ENCODE results near the gene WEE1.

WEE1 gene

DNA sequence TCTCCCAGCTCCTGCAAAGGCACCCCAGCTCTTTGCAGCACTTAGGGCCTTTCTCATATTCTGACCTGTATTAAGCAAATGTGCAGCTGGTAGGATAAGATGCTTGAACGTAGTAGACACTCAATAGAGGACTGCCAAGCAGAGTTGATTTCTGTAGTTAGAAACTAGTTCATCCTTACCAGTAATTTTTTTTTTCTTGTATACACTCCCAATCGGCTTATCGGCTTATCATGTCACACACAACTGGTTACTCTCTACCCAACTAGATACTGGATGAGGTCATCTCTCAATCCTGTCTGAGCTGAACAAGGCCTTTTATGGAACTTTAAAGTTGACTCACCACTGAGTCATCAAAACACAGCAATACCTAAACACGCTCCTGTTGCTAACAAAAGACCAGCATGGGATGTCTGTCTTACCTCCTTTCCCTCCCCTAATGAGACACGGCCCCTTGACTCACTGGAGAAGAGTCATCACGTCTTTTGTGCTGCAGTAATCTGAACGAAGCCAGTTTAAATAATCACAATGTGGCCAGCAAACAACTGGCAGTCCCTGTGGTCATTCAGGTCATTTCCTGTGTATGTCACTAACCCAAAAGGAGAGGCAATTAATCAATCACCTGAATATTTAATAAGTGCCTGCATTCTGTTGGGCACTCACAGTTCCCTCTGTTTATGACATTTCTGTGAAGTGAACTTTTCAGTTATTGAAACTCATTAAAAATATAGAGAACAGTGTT is 7.5 kb upstream of the WEE1 start:
- in situ Hi-C loops (cut with MboI; ENCODE audit: low sequenced_read_pairs) = no loop called here

DNA sequence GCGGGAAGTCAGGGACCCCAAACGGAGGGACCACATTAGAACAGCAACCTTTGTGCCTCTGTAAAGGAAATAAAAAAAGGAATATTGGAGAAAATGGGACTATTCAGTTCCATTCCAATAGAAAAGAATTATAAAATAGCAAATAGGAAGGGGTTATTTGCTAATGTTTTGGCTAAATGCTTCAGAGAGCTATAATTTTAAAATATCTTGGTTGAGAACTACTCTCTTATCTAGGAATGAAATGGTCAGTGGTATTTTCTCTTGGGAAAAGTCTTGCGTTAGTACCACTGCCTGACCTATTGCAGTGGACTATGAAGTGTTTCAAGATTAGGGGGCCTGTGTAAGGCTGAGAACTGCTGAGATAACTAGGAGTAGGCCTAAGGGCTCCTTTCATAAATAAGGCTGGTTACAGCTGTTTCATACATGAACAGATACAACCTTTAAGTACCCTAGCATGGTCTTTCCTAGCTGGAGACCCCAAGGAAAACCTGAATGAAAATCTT is 6.9 kb upstream of the WEE1 start:
- in situ Hi-C loops (cut with MboI; ENCODE audit: low sequenced_read_pairs) = no loop called here

DNA sequence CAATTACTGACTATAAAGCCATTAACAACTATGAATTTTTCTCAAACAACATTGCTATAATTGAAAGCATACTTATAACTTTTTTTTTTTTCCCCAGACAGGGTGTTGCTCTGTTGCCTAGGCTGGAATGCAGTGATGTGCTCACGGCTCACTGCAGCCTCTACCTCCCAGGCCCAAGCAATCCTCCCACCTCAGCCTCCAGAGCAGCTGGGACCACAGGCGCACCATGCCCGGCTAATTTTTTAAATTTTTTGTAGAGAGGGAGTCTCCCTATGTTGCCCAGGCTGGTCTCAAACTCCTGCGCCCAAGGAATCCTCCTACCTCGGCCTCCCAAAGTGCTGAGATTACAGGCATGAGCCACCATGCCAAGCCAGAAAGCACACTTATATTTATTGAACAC is 6.1 kb upstream of the WEE1 start:
- in situ Hi-C loops (cut with MboI; ENCODE audit: low sequenced_read_pairs) = no loop called here

DNA sequence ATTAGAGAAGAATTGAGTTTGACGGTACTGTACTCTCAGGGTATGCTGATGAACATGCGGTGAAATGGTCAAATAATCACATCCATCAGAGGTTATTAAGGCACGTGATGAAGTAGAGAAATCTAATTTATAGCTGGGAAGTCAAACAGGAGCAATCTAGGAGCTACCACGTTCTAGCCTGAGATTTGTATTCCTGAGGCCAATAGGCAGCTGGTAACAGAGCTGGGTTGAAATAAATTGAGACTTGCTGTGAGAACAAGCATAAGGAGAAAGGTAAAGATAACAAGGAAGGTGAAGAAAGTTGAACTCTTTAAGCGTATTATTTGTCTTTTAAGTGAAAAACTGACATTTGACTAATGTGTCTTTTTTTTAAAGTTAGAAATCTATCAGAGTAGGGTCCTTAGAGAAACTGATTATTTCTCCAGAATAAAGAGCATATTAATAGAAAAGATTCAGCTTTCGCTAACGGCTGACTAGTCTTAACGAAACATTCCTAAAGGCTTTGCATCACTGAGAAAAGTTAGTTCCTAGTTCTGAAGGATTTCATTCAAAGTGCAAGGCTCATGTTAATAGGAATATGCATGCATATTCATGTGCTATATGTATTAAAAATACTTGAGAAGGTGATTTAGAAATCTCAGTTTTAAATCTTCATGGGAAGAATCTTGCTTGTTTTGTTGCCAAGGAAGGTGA is 5.2 kb upstream of the WEE1 start:
- in situ Hi-C loops (cut with MboI; ENCODE audit: low sequenced_read_pairs) = no loop called here

DNA sequence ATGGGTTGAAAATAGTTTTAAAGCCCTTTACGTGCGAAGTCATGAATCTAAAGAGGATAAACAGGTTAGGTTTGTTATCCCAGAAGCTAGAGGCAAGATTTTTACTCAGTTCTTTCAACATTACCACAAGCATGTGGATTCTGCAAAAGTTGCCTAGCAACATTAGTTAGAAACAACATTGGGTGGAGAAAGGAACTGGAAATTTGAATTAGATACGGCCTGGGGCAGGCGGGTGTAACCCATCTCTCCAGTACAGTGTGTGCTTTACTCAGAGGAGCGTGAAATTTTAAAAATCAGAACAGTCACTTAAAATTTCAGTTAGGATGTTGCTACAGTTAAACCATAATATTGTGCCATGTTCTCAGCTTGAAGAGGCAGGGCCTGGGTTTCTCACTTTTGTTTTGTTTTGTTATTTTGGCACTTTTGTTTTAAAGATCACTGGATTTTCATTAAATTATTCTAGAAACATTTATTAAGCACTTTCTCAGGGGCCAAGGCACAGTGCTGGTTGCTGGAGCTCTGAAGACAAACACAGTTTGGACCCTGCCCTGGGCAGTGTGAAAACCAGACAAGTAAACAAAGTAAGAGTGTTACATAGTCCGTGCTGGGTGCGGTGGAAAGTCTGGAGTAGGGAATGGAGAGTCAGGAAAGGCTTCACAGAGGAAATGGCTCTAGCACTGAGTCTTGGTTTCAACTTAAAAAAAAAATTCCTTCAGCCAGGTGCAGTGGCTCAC is 4.4 kb upstream of the WEE1 start:
- in situ Hi-C loops (cut with MboI; ENCODE audit: low sequenced_read_pairs) = no loop called here

DNA sequence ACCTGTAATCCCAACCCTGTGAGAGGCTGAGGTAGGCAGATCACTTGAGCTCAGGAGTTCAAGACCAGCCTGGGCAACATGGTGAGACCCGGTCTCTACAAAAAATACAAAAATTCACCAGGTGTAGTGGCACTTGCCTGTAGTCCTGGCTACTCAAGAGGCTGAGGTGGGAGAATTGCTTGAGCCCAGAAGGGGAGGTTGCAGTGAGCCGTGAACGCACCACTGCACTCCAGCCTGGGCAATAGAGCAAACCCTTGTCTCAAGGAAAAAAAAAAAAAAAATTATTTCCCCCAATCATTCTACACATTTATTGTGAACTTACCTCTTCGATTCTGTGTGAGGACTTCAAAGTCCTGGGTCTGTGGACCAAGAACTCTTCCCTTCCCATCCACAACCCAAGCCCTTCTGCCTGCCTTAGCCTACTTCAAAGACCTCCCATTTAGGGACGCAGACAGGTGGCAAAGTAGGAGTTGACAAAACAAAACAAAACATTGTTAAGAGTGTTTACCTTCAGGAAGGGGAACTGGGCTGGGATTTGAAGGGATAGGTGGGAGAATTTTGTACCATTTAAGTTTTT is 3.8 kb upstream of the WEE1 start:
- in situ Hi-C loops (cut with MboI; ENCODE audit: low sequenced_read_pairs) = no loop called here

DNA sequence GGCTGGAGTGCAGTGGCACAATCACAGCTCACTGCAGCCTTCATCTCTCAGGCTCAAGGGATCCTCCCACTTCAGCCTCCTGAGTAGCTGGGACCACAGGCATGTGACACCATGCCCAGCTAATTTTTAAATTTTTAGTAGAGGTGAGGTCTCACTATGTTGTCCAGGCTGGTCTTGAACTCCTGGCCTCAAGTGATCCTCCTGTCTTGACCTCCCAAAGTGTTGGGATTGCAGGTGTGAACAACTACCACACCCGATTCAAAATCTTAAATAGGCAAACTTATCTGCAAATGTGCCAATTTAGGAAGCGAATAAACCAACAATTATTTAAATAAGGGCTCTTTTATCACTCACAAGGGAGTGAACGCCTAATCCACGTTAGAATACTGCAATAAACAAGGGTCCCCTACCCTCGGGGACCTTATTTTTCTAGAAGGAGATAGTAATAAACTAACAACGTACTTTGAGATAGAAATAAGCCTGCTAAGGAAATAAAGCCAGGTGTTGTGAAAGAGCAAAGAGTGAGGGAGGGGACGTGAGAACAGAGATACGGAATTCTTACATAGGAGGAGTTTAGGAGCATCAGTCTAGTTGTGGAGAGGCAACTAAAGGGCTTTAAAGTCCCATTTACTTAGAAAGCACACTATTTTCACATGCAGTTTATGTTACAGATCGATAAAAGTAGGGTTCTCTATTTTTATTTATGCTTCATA is 3.0 kb upstream of the WEE1 start:
- in situ Hi-C loops (cut with MboI; ENCODE audit: low sequenced_read_pairs) = no loop called here

DNA sequence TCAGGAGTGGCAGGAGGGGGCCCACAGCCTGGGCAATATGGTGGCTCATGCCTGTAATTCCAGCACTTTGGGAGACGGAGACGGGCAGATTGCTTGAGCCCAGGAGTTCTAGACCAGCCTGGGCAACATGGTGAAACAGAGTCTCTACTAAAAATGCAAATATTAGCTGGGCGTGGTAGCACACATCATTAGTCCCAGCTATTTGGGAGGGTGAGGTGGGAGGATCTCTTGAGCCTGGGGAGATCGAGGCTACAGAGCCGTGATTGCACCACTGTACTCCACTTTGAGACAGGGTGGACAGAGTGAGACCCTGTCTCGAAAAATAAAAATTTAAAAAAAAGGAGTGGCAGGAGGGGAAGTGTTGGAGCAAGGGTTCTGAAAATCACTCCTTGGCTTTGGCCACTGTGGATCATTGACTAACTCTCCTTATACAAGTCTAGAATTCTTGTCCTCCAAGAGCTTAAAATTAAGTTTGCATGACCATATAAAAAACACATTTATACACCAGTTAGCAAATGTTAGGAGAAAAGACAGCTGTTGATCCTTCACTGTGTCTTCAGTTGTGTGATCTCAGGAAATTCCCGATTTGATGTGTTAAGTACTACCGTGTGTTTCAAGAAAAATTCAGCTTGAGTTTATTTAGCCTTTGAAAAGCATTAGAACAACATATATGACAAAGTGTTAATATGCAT is 2.3 kb upstream of the WEE1 start:
- in situ Hi-C loops (cut with MboI; ENCODE audit: low sequenced_read_pairs) = no loop called here

DNA sequence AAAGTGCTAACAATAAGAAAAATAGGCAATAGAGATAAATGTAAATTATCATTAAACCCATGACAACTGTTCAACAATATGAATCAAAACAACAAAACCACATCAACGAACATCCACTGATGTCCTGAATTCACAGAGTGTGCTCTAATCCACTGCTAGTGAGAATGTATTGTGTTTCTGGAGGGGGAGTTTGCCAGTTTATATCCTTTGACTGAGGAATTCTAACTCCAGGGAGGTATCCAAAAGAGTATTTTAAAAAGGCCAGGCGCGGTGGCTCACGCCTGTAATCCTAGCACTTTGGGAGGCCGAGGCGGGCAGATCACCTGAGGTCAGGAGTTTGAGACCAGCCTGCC is 1.7 kb upstream of the WEE1 start:
- in situ Hi-C loops (cut with MboI; ENCODE audit: low sequenced_read_pairs) = no loop called here

DNA sequence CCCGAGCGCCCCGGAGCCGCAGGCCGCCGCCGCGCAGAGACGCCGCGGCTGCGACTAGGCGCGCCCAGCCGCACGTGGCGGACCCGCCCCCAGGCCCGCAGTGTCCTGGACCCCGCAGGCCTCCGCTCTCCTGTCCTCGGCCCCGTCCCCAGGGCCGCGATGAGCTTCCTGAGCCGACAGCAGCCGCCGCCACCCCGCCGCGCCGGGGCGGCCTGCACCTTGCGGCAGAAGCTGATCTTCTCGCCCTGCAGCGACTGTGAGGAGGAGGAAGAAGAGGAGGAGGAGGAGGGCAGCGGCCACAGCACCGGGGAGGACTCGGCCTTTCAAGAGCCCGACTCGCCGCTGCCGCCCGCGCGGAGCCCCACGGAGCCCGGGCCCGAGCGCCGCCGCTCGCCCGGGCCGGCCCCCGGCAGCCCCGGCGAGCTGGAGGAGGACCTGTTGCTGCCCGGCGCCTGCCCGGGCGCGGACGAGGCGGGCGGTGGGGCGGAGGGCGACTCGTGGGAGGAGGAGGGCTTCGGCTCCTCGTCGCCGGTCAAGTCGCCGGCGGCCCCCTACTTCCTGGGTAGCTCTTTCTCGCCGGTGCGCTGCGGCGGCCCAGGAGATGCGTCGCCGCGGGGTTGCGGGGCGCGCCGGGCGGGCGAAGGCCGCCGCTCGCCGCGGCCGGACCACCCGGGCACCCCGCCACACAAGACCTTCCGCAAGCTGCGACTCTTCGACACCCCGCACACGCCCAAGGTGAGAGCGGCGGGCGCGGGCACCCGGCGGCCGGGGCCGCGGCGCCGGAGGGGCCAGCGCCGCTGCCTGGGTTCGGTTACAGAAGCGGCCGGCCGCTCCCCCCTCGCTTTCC is 528 bp downstream of the WEE1 start:
- in situ Hi-C loops (cut with MboI; ENCODE audit: low sequenced_read_pairs) = no loop called here

DNA sequence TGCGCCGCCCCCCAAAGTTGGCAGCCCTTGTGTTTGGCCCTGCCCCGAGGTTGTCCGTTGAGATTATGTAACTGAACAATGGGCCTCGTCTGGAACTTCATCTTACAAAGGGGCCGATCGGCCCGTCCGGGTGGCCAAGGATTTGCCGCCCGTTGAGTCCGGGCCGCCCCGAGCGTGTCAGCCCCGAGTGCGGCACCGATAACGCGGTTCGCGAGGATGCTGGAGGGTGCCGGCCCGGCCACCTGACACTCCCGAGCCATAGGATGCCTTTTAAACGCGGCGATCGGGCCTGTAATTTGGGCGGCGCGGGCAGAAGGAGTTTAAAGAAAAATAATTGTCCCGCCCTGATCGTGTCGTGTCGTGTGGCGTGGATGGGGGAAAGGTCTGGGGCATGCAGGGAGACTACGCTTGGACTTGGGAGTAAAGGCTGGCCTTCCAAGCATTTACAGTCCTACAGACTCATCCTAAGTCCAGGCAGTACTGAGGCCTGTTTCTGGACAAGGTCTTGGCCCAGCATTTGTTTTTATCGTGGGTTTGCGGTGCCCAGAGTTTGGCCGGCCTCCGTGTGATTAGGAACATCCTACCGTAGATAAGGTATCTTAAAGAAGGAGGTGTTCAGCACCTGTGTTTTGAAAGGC is 1.3 kb downstream of the WEE1 start:
- in situ Hi-C loops (cut with MboI; ENCODE audit: low sequenced_read_pairs) = no loop called here

DNA sequence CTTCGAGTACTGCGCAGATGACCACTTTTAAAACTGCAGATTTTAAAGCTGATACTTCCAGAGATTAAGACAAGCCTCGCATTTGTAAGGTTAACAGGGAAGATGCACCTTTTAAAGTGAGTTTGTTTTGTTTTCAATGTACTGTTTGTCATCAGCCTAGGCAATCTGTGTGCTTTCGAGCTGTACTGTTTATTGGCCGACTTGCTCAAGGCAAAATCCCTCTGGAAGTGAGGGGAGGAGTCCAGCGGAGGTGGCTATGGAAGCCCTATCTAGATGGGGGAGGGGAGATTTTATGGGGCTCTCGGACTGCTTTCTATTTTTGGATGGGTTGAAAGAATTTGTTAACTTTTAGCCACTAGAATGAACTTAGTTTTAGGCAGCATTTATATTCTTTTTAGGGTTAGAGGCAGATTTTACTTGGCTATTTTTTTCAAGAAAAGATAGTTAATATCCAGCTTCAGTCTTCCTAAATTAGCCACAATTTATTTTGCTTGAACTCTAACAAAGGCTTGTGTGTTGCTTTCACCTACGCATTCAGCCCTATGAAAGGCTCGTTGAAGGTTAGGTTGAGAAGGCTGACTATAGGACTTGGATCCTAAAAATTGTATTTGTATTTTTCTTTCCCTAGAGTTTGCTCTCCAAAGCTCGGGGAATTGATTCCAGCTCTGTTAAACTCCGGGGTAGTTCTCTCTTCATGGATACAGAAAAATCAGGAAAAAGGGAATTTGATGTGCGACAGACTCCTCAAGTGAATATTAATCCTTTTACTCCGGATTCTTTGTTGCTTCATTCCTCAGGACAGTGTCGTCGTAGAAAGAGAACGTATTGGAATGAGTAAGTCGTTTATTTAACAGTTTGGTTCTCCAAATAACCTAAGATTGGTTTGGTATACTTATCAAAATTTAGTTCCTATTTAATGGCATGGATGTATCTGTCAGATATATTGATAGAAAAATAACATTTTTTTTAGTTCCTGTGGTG is 2.1 kb downstream of the WEE1 start:
- in situ Hi-C loops (cut with MboI; ENCODE audit: low sequenced_read_pairs) = no loop called here

DNA sequence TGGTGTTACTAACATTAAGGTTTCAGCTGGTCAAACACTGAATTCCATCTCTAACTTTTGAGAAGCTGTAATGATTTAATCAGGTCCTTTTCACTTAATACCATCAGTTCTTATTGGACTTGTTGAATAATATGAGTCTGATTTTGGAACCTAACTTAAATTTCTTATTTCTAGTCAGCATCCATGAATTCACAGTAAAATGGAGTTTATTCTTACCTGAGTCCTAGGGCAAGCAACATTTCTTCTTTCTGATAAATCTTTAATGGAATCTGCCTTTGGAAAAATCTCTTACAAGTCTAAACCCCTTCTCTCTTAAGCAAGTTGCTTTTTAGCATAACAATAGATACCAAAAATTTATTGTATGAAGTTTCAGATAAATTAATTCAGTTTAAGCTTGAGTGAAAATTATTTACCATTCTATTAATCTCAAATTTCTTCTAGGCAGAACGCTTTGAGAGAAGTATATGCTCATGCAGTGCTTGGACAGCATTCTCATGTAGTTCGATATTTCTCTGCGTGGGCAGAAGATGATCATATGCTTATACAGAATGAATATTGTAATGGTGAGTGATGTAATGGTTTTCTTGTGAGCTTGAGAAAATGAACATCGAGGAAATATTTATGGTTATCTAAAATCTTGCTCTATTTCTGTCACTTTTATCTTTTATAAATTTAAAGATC is 3.4 kb downstream of the WEE1 start:
- in situ Hi-C loops (cut with MboI; ENCODE audit: low sequenced_read_pairs) = no loop called here

DNA sequence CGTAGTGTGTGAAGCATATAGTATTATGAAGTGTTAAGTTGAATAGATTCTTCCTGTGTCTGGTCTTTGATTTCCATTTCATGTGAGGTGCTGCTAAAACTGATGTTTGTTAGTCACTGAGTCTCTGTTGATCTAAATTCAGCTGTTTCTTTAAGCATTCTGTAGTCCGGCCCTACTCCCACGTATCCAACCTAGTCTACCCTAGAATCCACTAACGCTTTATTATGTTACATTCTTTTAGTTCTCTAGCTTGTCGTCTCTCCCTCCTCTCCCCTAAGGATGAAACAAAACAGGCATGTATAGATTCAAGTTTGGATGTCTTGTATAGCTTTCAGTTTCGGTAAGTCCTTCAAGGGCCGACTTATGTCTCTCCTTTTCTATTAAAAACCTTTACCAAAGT is 4.1 kb downstream of the WEE1 start:
- in situ Hi-C loops (cut with MboI; ENCODE audit: low sequenced_read_pairs) = no loop called here

DNA sequence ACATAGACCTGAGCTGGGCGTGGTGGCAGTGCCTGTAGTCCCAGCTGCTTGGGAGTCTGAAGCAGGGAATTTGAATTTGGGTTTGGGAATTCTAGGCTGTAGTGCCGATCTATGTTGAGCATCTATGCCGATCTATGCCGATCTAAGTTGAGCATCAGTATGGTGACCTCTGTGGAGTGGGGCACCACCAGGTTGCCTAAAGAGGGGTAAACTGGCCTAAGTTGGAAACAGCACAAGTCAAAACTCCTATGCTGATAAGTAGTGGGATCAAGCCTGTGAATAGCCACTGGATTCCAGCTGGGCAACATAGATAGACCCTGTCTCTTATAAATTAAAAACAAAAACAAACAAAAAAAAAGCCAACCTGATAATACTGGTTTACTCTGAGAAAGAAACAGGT is 7.4 kb downstream of the WEE1 start:
- in situ Hi-C loops (cut with MboI; ENCODE audit: low sequenced_read_pairs) = no loop called here

DNA sequence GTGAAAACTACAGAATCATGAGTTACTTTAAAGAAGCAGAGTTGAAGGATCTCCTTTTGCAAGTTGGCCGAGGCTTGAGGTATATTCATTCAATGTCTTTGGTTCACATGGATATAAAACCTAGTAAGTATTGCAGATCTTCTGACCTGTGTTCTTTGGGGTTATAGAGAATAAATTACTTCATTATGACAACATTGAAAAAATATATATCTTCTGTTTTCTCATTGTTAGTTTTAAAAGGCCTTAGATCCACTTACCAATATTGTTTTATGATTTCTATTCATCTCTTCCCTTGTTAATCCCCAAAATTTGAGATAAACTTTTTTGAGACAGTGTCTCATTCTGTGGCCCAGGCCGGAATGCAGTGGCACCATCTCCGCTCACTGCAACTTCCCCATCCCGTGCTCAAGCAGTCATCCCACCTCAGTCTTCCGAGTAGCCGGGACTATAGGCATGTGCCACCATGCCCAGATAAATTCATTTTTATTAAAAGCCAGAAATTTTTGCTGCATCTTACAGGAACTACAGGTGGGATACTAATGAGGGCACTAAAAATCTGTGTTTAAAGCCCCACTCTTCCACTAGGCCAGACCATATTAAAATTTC is 8.2 kb downstream of the WEE1 start:
- in situ Hi-C loops (cut with MboI; ENCODE audit: low sequenced_read_pairs) = no loop called here

DNA sequence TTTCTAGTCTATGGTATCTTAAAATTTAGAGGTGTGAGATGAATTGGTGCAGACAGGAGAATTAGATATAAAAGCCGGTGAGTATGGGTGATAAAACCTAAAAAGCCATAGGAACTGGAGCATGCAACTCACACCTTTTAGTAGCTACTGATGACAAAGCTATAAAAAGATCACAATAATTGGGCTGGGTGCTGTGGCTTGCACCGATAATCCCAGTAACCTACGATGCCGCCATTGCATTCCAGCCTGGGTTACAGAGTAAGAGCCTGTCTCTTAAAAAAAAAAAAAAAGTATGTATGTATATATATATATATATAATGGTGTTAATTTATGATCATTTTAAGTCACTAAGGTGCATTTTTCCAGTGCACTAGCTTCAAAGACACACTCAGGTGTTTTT is 17.2 kb downstream of the WEE1 start:
- in situ Hi-C loops (cut with MboI; ENCODE audit: low sequenced_read_pairs) = no loop called here

All from HL-60/S4 (cell line).